Large intestine (tissue), 3 donors: ENCODE data around the gene CYP27A1. TPM values are rescaled to one million over a fixed set of nuclear protein-coding genes. Genes with fewer than 3 reads are reported as not detected.
A peak's percentile ranks its signal among the peaks of the same experiment; 100 is the strongest.
"Not testable (repeated sequence)": the region's sequence is repeated elsewhere in the genome, so short reads cannot be mapped to it uniquely, and the experiment has no call there.

ENCODE experiments used
- DNase-seq, 2 donors: peaks; one replicate each; pipeline versions ENCODE4 v3.0.0 to v3.0.0-alpha.2; 2013
- H3K27ac ChIP-seq: one replicate; pipeline ENCODE4 v1.5.1; 2013; ENCODE audit warnings: low read length
- H3K27me3 ChIP-seq: 2 replicates; pipeline ENCODE4 v1.6.1; 2013; ENCODE audit warnings: low read length; ENCODE audit not compliant: control insufficient read depth, insufficient read depth
- H3K36me3 ChIP-seq: 2 replicates; pipeline ENCODE4 v1.6.1; 2013; ENCODE audit warnings: low read length; ENCODE audit not compliant: control insufficient read depth, insufficient read depth
- H3K4me1 ChIP-seq: one replicate; pipeline ENCODE4 v1.6.1; 2013; ENCODE audit warnings: low read length; ENCODE audit not compliant: control insufficient read depth, insufficient read depth
- H3K4me3 ChIP-seq: one replicate; pipeline ENCODE4 v1.5.1; 2013; ENCODE audit warnings: low read length
- H3K9me3 ChIP-seq: one replicate; pipeline ENCODE4 v1.6.1; 2013; ENCODE audit warnings: mild to moderate bottlenecking, low read depth, low read length, moderate library complexity; ENCODE audit not compliant: control insufficient read depth
- WGBS: methylation state at CpG from one replicate; pipeline ENCODE4 v1.1.5; 2013; ENCODE audit warnings: low lambda C conversion rate; ENCODE audit not compliant: insufficient coverage; 5-methylcytosine and 5-hydroxymethylcytosine counted together
- polyA plus RNA-seq: library from polyadenylated mRNA; unstranded; fragments of 120-200 nt; gene quantifications from one replicate; pipeline ENCODE4 v1.2.1, GENCODE V29; 2013

The CYP27A1 gene
- polyA plus RNA-seq, 1 donor, result 109 TPM

DNA sequence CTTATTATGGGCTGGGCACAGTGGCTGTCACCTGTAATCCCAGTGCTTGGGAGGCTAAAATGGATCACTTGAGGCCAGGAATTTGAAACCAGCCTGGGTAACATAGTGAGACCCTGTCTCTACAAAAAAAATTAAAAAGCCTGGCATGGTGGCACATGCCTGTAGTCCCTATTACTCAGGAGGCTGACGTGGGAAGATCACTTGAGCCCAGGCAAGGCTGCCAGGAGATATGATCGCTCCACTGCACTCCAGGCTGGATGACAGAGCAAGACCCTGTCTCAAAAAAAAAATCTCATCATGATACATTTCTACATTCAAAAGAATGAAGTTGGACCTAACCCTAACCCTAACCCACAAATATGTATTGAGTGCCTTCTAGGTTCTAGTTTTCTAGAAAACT, 20.2 kb upstream of the CYP27A1 start:
- no peaks in the 10 kb centered on the region for H3K36me3 ChIP-seq
- no peak overlapping the region for H3K27ac ChIP-seq
- no peak for DNase-seq
- H3K4me3 ChIP-seq, result no peak overlapping the region
- no peaks in the 10 kb centered on the region for H3K9me3 ChIP-seq
- no peaks in the 10 kb centered on the region for H3K27me3 ChIP-seq
- WGBS, result no CpG with 5 or more reads among the region's 2 CpGs
- no peaks in the 10 kb centered on the region for H3K4me1 ChIP-seq

DNA sequence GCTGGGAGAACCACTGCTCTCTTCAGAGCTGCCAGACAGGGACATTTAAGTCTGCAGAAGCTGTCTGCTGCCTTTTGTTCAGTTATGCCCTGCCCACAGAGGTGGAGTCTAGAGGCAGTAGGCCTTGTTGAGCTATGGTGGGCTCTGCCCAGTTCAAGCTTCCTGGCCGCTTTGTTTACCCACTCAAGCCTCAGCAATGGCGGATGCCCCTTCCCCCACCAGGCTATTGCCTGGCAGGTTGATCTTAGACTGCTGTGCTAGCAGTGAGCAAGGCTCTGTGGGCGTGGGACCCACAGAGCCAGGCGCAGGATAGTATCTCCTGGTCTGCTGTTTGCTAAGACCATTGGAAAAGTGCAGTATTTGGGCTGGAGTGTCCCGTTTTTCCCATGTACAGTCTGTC, 9.2 kb upstream of the CYP27A1 start:
- H3K4me3 ChIP-seq, H3K27me3 ChIP-seq, H3K9me3 ChIP-seq, H3K4me1 ChIP-seq, DNase-seq, H3K27ac ChIP-seq, H3K36me3 ChIP-seq: not testable (repeated sequence)
- no CpG with 5 or more reads among the region's 5 CpGs for WGBS

DNA sequence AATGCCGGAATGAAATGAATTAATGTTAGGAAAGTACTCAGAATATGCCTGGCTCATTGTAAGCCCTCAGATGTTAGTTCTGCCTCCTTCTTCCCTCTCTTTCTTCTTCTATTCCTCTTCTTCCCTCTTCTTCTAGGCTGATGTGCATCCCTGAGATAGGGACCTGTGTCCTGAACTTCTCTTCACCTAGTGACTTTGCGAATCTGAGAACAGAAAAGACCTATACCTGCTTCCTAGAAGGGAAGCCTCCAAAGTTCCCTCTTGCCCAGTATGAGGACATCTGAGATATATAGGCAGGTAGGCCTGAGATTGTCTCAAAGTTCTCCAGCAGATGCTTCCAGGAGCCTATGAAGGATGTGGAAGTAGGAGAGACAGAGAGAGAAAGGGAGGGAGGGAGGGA, 8.1 kb upstream of the CYP27A1 start:
- WGBS, result no CpG with 5 or more reads among the region's 2 CpGs
- no peaks in the 10 kb centered on the region for H3K27me3 ChIP-seq
- no peak overlapping the region for H3K27ac ChIP-seq

DNA sequence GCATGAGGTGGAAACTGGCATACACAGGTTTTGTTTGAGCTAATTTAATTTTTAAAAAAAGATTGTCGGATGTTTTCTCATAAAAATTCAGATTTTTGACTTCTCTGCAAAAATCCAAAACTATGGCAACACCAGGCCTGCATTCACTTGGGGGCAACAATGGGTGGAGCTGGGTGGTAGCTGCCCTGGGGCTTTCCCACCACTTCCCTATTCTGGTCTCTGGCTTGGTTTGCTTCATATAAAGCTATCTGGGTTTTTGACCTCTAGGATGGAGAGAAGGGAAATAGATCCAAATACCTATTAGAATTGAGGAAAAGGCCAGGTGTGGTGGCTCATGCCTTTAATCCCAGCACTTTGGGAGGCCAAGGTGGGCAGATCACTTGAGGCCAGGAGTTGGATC, 5.5 kb upstream of the CYP27A1 start:
- no peak for DNase-seq
- H3K9me3 ChIP-seq, result peaks cover 5% of the 10 kb centered on the region
- no peaks in the 10 kb centered on the region for H3K27me3 ChIP-seq
- H3K27ac ChIP-seq, result no peak overlapping the region
- WGBS, result no CpG with 5 or more reads among the region's 1 CpG
- H3K4me3 ChIP-seq, result no peak overlapping the region
- no peaks in the 10 kb centered on the region for H3K36me3 ChIP-seq
- peaks cover 11% of the 10 kb centered on the region for H3K4me1 ChIP-seq

More for the DNA sequence above, 8.1 kb upstream of the CYP27A1 start:
- Histone ChIP-seq H3K4me1 (no peaks in the 10 kb centered on the region), H3K36me3 (no peaks in the 10 kb centered on the region), H3K4me3 (no peak overlapping the region), H3K9me3 (peaks cover 5% of the 10 kb centered on the region)
- no peak for DNase-seq

DNA sequence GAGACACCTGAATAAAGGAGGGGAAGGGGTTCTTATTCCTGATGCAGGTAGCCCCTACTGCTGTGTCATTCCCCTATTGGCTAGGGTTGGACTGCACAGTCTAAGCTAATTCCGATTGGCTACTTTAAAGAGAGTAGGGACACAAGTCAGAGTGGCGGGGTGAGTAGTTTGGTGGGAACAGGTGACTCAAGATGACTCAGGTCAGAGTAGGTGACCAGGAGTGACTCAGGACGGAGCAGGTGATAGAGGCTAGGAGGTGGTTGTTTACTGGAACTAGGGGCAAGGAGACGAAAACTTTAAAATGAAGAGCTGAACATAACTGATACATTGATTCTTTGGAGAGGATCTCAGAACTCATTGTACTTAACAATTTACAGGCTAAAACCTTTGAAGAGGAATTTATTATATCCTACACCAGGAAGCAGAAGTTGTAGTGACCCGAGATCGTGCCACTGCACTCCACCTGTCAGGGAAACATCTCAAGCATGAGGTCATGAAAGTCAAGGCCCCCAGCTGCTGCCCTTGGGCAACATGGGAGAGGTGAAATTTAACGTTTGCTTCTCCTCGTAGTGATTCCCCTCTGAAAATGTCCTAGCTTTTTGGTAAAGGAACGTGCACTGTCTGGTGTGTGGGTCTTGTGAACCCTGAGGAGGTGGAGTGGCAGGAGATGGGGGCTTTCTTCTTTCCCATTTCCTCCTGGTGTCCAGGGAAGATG, 4.5 kb upstream of the CYP27A1 start:
- H3K4me1 ChIP-seq, result peaks cover 11% of the 10 kb centered on the region
- H3K4me3 ChIP-seq, result no peak overlapping the region
- peaks cover 5% of the 10 kb centered on the region for H3K9me3 ChIP-seq
- DNase-seq, result no peak
- no peaks in the 10 kb centered on the region for H3K36me3 ChIP-seq
- no peaks in the 10 kb centered on the region for H3K27me3 ChIP-seq
- 80% methylated on average over 1 of the region's 9 CpGs for WGBS
- no peak overlapping the region for H3K27ac ChIP-seq

DNA sequence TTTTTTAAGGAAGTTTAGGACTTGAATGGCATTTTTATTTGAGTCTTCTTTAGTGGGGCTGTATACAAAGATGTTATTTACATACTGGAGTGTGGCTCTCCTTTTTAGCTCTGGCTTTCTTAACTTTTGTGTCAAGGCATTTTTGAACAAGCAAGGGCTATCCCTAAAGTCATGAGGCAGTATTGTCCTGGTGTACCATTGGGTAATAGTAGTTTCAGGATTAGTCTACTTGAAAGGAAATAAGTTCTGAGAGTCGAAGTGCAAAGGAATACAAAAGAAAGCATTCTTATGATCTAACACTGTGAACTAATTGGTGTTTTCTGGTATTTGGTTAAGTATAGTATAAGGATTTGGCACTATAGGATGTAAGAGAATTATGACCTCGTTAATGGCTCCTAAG, 1.9 kb upstream of the CYP27A1 start:
- Histone ChIP-seq H3K27ac (no peak overlapping the region), H3K9me3 (peaks cover 5% of the 10 kb centered on the region), H3K4me1 (peaks cover 26% of the 10 kb centered on the region), H3K4me3 (no peak overlapping the region), H3K36me3 (no peaks in the 10 kb centered on the region), H3K27me3 (no peaks in the 10 kb centered on the region)
- WGBS, result no CpG with 5 or more reads among the region's 2 CpGs
- DNase-seq, result no peak

DNA sequence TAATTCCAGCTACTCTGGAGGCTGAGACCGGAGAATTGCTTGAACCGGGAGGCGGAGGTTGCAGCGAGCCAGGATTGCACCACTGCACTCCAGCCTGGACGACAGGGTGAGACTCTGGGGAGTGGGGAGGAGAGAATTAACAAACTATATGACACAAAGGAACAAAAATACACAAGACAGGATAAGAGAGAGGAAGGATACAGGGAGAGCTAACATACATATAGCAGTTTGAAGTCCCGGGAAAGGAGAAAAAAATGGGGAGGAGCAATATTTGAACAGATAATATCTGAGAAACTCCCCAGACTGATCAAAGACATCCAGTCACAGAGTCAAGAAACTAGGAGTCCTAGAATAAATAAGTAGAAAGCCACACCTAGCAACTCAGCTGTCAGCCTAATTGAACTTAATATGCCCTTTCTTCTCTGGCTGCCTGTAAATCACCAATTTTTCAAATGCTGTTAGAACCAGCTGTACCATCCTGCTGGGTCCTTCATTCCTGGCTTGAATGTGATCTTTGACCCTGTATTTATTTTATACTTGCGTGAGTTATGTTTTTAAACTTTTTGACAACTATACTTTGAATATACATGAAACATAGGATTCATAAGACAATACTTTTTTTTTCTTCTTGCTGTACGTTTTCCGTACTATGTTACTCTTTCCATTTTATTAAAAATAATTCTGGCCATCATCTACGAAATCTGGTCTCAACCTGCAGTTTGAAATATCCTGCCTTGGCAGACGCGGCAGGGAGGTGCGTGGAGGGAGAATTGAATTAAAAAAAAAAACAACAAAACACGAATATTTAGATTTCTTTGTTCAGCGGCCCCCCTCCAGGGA, 876 bp upstream of the CYP27A1 start:
- 10% methylated on average over 5 of the region's 15 CpGs for WGBS
- Histone ChIP-seq H3K4me3 (peak overlapping the region; percentile 68), H3K9me3 (peaks cover 5% of the 10 kb centered on the region), H3K4me1 (peaks cover 35% of the 10 kb centered on the region), H3K27ac (peak overlapping the region; percentile 93), H3K27me3 (no peaks in the 10 kb centered on the region), H3K36me3 (no peaks in the 10 kb centered on the region)
- DNase-seq, result peak; percentile 62 to 88

DNA sequence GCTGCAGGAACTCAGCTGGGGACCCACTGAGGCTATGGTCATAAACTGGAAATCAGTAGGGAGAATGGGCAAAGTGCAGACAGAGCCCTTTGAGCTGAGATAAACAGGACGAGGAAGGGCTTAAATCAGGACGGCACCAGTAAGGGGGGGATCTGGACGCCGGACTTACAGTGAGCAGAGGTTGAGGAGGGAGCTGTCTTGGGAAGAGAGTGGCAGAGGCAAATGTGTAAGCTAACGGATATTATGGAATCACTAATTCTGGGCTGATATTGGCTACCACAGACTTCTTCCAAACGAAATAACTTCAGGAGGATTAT, 539 bp downstream of the CYP27A1 start:
- peaks cover 43% of the 10 kb centered on the region for H3K4me1 ChIP-seq
- H3K36me3 ChIP-seq, result no peaks in the 10 kb centered on the region
- no CpG with 5 or more reads among the region's 6 CpGs for WGBS
- peaks cover 2% of the 10 kb centered on the region for H3K9me3 ChIP-seq
- peak overlapping the region; percentile 68 for H3K4me3 ChIP-seq
- DNase-seq, result peak; percentile 86 to 94
- no peaks in the 10 kb centered on the region for H3K27me3 ChIP-seq
- peak overlapping the region; percentile 93 for H3K27ac ChIP-seq

DNA sequence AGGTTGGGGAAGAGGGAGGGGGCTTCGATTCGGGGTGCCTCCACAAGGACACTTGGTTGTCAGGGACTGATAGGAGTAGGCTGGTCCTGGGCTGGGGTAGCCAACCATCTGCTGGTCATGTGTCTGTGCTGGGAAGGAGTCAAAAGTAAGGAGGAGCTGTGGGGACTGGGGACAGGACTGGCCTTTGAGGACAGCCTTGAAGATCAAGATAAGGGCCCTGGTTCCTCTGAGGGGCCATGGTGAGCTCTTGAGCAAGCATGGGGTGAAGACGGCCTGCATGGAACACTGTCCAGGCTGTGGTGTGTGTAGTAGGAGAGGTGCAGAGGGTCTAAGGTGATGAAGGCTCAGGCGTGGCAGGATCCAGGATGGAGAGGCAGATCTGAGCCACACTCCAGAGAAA, 1.7 kb downstream of the CYP27A1 start:
- peaks cover 4% of the 10 kb centered on the region for H3K9me3 ChIP-seq
- 60% methylated on average over 1 of the region's 4 CpGs for WGBS
- peak in 1 of 2 donors; percentile 60 for DNase-seq
- H3K27ac ChIP-seq, result peak overlapping the region; percentile 93
- no peaks in the 10 kb centered on the region for H3K27me3 ChIP-seq
- peak overlapping the region; percentile 68 for H3K4me3 ChIP-seq
- peaks cover 43% of the 10 kb centered on the region for H3K4me1 ChIP-seq
- peaks cover 6% of the 10 kb centered on the region for H3K36me3 ChIP-seq

DNA sequence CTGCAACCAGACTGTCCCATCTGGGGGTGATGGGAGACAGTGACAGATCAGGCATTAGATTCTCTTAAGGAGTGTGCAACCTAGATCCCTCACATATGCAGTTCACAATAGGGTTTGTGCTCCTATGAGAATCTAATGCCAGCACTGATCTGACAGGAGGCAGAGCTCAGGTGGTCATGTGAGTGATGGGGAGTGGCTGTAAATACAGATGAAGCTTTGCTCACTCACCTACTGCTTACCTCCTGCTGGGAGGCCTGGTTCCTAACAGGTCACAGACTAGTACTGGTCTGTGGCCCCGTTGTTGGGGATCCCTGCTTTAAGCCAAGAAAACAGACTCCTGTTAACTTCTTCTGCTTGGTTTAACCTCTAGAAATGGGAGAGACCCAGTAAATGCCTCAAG, 3.2 kb downstream of the CYP27A1 start:
- no CpG with 5 or more reads among the region's 1 CpG for WGBS
- H3K36me3 ChIP-seq, result peaks cover 6% of the 10 kb centered on the region
- peaks cover 4% of the 10 kb centered on the region for H3K9me3 ChIP-seq
- peak; percentile 72 to 83 for DNase-seq
- H3K4me3 ChIP-seq, result no peak overlapping the region
- H3K27me3 ChIP-seq, result no peaks in the 10 kb centered on the region
- H3K27ac ChIP-seq, result peak overlapping the region; percentile 93
- peaks cover 41% of the 10 kb centered on the region for H3K4me1 ChIP-seq
